ENCODE results near the gene FAM9C.

FAM9C gene

GRCh38 chrX:13082206-13083065 lies 38.0 kb upstream of the FAM9C start:
- TF ChIP-seq CTCF (IDR thresholded peaks at IDR 0.05; ENCODE audit: borderline replicate concordance, control extremely low read depth, extremely low read depth, insufficient read depth, missing control alignments): no peak
- in situ Hi-C loops (cut with MboI; ENCODE audit: low sequenced_read_pairs, unreplicated experiment): loop anchor here (25.0 kb wide), 1 partner anchor 580 kb away; the partner anchor contains the start of gene TCEANC
- no peak for DNase-seq (ENCODE audit: low spot score)

GRCh38 chrX:13081395-13082205 lies 37.2 kb upstream of the FAM9C start:
- peak; percentile 25 for DNase-seq (ENCODE audit: low spot score)
- no peak for TF ChIP-seq CTCF (IDR thresholded peaks at IDR 0.05; ENCODE audit: borderline replicate concordance, control extremely low read depth, extremely low read depth, insufficient read depth, missing control alignments)
- in situ Hi-C loops (cut with MboI; ENCODE audit: low sequenced_read_pairs, unreplicated experiment): loop anchor here (25.0 kb wide), 1 partner anchor 581 kb away; the partner anchor contains the start of gene TCEANC

- no peak for TF ChIP-seq CTCF (IDR thresholded peaks at IDR 0.05; ENCODE audit: borderline replicate concordance, control extremely low read depth, extremely low read depth, insufficient read depth, missing control alignments)
- in situ Hi-C loops (cut with MboI; ENCODE audit: low sequenced_read_pairs, unreplicated experiment): loop anchor here (25.0 kb wide), 1 partner anchor 582 kb away; the partner anchor contains the start of gene TCEANC
- DNase-seq (ENCODE audit: low spot score): no peak
These were observed 35.8 kb upstream of the FAM9C start for GRCh38 chrX:13080128-13080795.

- TF ChIP-seq CTCF (IDR thresholded peaks at IDR 0.05; ENCODE audit: borderline replicate concordance, control extremely low read depth, extremely low read depth, insufficient read depth, missing control alignments): no peak
- in situ Hi-C loops (cut with MboI; ENCODE audit: low sequenced_read_pairs, unreplicated experiment): loop anchor here (25.0 kb wide), 1 partner anchor 583 kb away; the partner anchor contains the start of gene TCEANC
- no peak for DNase-seq (ENCODE audit: low spot score)
These were observed 34.5 kb upstream of the FAM9C start for GRCh38 chrX:13078739-13079444.

- in situ Hi-C loops (cut with MboI; ENCODE audit: low sequenced_read_pairs, unreplicated experiment): loop anchor here (25.0 kb wide), 1 partner anchor 585 kb away; the partner anchor contains the start of gene TCEANC
- no peak for TF ChIP-seq CTCF (IDR thresholded peaks at IDR 0.05; ENCODE audit: borderline replicate concordance, control extremely low read depth, extremely low read depth, insufficient read depth, missing control alignments)
- DNase-seq (ENCODE audit: low spot score): no peak
These were observed 32.7 kb upstream of the FAM9C start for GRCh38 chrX:13077168-13077567.

All from GM13976 (cell line).